Panc1 (cell line): ENCODE data around the gene BTRC.

Source experiments
- CTCF ChIP-seq: fragments of 450-650 bp; IDR thresholded peaks from 2 replicates; pipeline ENCODE4 v1.5.1; 2017; ENCODE audit warnings: mild to moderate bottlenecking
- POLR2AphosphoS5 ChIP-seq: IDR thresholded peaks from 2 replicates; pipeline ENCODE4 v1.6.1; 2012; ENCODE audit warnings: mild to moderate bottlenecking, low read depth, low read length, moderate library complexity
- TF ChIP-seq, protein P1 (sequence below), 2 experiments: IDR thresholded peaks; 2 replicates each; pipeline ENCODE4 v1.6.1; 2011 to 2012; ENCODE audit warnings: low read depth in 2 of 2, control low read depth in 1 of 2, low read length in 1 of 2, mild to moderate bottlenecking in 1 of 2, moderate library complexity in 1 of 2; ENCODE audit not compliant: insufficient read depth in 1 of 2

- TF ChIP-seq CTCF, result no peak
- TF ChIP-seq, protein P1, sequence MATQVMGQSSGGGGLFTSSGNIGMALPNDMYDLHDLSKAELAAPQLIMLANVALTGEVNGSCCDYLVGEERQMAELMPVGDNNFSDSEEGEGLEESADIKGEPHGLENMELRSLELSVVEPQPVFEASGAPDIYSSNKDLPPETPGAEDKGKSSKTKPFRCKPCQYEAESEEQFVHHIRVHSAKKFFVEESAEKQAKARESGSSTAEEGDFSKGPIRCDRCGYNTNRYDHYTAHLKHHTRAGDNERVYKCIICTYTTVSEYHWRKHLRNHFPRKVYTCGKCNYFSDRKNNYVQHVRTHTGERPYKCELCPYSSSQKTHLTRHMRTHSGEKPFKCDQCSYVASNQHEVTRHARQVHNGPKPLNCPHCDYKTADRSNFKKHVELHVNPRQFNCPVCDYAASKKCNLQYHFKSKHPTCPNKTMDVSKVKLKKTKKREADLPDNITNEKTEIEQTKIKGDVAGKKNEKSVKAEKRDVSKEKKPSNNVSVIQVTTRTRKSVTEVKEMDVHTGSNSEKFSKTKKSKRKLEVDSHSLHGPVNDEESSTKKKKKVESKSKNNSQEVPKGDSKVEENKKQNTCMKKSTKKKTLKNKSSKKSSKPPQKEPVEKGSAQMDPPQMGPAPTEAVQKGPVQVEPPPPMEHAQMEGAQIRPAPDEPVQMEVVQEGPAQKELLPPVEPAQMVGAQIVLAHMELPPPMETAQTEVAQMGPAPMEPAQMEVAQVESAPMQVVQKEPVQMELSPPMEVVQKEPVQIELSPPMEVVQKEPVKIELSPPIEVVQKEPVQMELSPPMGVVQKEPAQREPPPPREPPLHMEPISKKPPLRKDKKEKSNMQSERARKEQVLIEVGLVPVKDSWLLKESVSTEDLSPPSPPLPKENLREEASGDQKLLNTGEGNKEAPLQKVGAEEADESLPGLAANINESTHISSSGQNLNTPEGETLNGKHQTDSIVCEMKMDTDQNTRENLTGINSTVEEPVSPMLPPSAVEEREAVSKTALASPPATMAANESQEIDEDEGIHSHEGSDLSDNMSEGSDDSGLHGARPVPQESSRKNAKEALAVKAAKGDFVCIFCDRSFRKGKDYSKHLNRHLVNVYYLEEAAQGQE (IDR thresholded peaks at IDR 0.05; ENCODE audit: insufficient read depth in 1 of 2, low read depth in 2 of 2, low read length in 1 of 2), result no peak
- no peak for TF ChIP-seq POLR2AphosphoS5
Observed at GRCh38 chr10:101493782-101494281, 139.9 kb downstream of the BTRC start.
